HepG2 (cell line): Measurements from ENCODE around the gene PLXNB2. TPM values are rescaled to one million over a fixed set of nuclear protein-coding genes. Genes with fewer than 3 reads are reported as not detected.

ENCODE experiments used
- CERS6 ChIP-seq: sonication (generic); formaldehyde crosslinking; IDR thresholded peaks from 2 replicates; pipeline ENCODE4 v1.5.0; 2020; ENCODE audit warnings: missing genetic modification reagents
- CHD4 ChIP-seq: fragments of 200-600 bp; sonication (generic); IDR thresholded peaks from 2 replicates; pipeline ENCODE4 v1.7.0; 2017; ENCODE audit warnings: mild to moderate bottlenecking, low read length, borderline replicate concordance
- DNMT3B ChIP-seq: conservative IDR thresholded peaks from 2 replicates; pipeline ENCODE4 v1.6.1; 2016; ENCODE audit warnings: missing biosample characterization, control low read depth
- FOXO1 ChIP-seq: sonication (generic); formaldehyde crosslinking; IDR thresholded peaks from 2 replicates; pipeline ENCODE4 v1.4.0; 2020; ENCODE audit warnings: missing genetic modification reagents
- GABPB1 ChIP-seq: IDR thresholded peaks from 2 replicates; pipeline ENCODE4 v1.6.1; 2016; ENCODE audit warnings: mild to moderate bottlenecking, missing genetic modification reagents, moderate library complexity, missing compliant biosample characterization
- GFI1 ChIP-seq: sonication (generic); formaldehyde crosslinking; IDR thresholded peaks from 2 replicates; pipeline ENCODE4 v1.5.0; 2020; ENCODE audit warnings: missing genetic modification reagents, mild to moderate bottlenecking, borderline replicate concordance
- MLX ChIP-seq: IDR thresholded peaks from 2 replicates; pipeline ENCODE4 v1.6.1; 2016
- NFE2 ChIP-seq: sonication (generic); formaldehyde crosslinking; IDR thresholded peaks from 2 replicates; pipeline ENCODE4 v1.4.0; 2020; ENCODE audit warnings: missing genetic modification reagents
- RARG ChIP-seq: sonication (generic); formaldehyde crosslinking; IDR thresholded peaks from 2 replicates; pipeline ENCODE4 v1.4.0; 2020; ENCODE audit warnings: low read depth, mild to moderate bottlenecking, missing genetic modification reagents
- SMAD9 ChIP-seq: sonication (generic); formaldehyde crosslinking; IDR thresholded peaks from 2 replicates; pipeline ENCODE4 v1.5.1; 2020; ENCODE audit warnings: mild to moderate bottlenecking, missing genetic modification reagents
- ZFP1 ChIP-seq: IDR thresholded peaks from 2 replicates; pipeline ENCODE4 v1.6.1; 2016
- ZNF207 ChIP-seq: fragments of 450-650 bp; IDR thresholded peaks from 2 replicates; pipeline ENCODE4 v1.6.1; 2016; ENCODE audit warnings: antibody characterized with exemption, borderline replicate concordance
- ZNF383 ChIP-seq: sonication (generic); formaldehyde crosslinking; IDR thresholded peaks from 2 replicates; pipeline ENCODE4 v1.4.0; 2020; ENCODE audit warnings: missing genetic modification reagents, mild to moderate bottlenecking, borderline replicate concordance
- ZNF512 ChIP-seq: sonication (generic); formaldehyde crosslinking; IDR thresholded peaks from 2 replicates; pipeline ENCODE4 v1.4.0; 2020; ENCODE audit warnings: mild to moderate bottlenecking, missing genetic modification reagents
- ZNF567 ChIP-seq: sonication (generic); formaldehyde crosslinking; IDR thresholded peaks from 2 replicates; pipeline ENCODE4 v1.8.1; 2023; ENCODE audit warnings: mild to moderate bottlenecking, missing genetic modification reagents, borderline replicate concordance
- ZNF619 ChIP-seq: sonication (generic); formaldehyde crosslinking; IDR thresholded peaks from 2 replicates; pipeline ENCODE4 v1.4.0; 2020; ENCODE audit warnings: mild to moderate bottlenecking, missing genetic modification reagents
- ZNF790 ChIP-seq: sonication (generic); formaldehyde crosslinking; IDR thresholded peaks from 2 replicates; pipeline ENCODE4 v1.8.0; 2022; ENCODE audit warnings: missing genetic modification reagents, mild to moderate bottlenecking, borderline replicate concordance
- ZNF841 ChIP-seq: sonication (generic); formaldehyde crosslinking; IDR thresholded peaks from 2 replicates; pipeline ENCODE4 v1.8.1; 2023; ENCODE audit warnings: missing genetic modification reagents, borderline replicate concordance
- ZNF878 ChIP-seq: sonication (generic); formaldehyde crosslinking; IDR thresholded peaks from 2 replicates; pipeline ENCODE4 v1.8.1; 2023; ENCODE audit warnings: mild to moderate bottlenecking, missing genetic modification reagents, moderate library complexity
- polyA plus RNA-seq, 8 experiments: library from polyadenylated mRNA; depleted of rRNA in 3 of 8; stranded (reverse) in 7 of 8; unstranded in 1 of 8; fragments of >200 nt; fragmentation: Illumina TruSeq in 4 of 8; extraction: Trizol in 4 of 8; gene quantifications; 2 replicates each; pipeline versions ENCODE4 v1.2.1 to v1.2.3, GENCODE V29; 2011 to 2016; ENCODE audit warnings: low read depth in 4 of 8, missing spikeins in 1 of 8, mixed read lengths in 1 of 8; ENCODE audit not compliant: insufficient read depth in 1 of 8
- total RNA-seq, 5 experiments: library from RNA; depleted of rRNA; stranded (reverse); fragments of >200 nt; fragmentation: Illumina TruSeq; extraction: Trizol; gene quantifications; 2 replicates each; pipeline ENCODE4 v1.2.3, GENCODE V29; 2016; ENCODE audit warnings: low read depth in 1 of 5
- TF ChIP-seq, protein P1 (sequence below): sonication (generic); formaldehyde crosslinking; IDR thresholded peaks from 2 replicates; pipeline ENCODE4 v1.8.0; 2022; ENCODE audit warnings: missing genetic modification reagents, mild to moderate bottlenecking, moderate library complexity, borderline replicate concordance
- TF ChIP-seq, protein P2 (sequence below): sonication (generic); IDR thresholded peaks from 2 replicates; pipeline ENCODE4 v1.6.1; 2016; ENCODE audit warnings: low read depth, borderline replicate concordance

PLXNB2 gene
- total and polyA plus RNA-seq, 2 of the 13 experiments (the other 11 are each of a cell fraction or from before 2014, with no cell fraction given), result 32.6 to 68.9 TPM

- TF ChIP-seq MLX (CRISPR knock-in tag), result peak; percentile 42; the same call in 1 of the 2 replicates
- TF ChIP-seq CHD4, result no peak; the same call in 1 of the 2 replicates
- TF ChIP-seq ZNF207, result no peak
- no peak for TF ChIP-seq ZNF841 (CRISPR knock-in tag)
- no peak for TF ChIP-seq DNMT3B (CRISPR knock-in tag)
- TF ChIP-seq, protein P1, sequence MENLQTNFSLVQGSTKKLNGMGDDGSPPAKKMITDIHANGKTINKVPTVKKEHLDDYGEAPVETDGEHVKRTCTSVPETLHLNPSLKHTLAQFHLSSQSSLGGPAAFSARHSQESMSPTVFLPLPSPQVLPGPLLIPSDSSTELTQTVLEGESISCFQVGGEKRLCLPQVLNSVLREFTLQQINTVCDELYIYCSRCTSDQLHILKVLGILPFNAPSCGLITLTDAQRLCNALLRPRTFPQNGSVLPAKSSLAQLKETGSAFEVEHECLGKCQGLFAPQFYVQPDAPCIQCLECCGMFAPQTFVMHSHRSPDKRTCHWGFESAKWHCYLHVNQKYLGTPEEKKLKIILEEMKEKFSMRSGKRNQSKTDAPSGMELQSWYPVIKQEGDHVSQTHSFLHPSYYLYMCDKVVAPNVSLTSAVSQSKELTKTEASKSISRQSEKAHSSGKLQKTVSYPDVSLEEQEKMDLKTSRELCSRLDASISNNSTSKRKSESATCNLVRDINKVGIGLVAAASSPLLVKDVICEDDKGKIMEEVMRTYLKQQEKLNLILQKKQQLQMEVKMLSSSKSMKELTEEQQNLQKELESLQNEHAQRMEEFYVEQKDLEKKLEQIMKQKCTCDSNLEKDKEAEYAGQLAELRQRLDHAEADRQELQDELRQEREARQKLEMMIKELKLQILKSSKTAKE, result peak; percentile 68
- TF ChIP-seq GFI1 (CRISPR knock-in tag), result no peak; the same call in 1 of the 2 replicates
- TF ChIP-seq ZNF878 (CRISPR knock-in tag), result no peak
- 0 out of 2 replicates have a peak, but pooled peaks have one; percentile 30 for TF ChIP-seq ZNF383
- peak; percentile 85 for TF ChIP-seq FOXO1
- TF ChIP-seq, protein P2, sequence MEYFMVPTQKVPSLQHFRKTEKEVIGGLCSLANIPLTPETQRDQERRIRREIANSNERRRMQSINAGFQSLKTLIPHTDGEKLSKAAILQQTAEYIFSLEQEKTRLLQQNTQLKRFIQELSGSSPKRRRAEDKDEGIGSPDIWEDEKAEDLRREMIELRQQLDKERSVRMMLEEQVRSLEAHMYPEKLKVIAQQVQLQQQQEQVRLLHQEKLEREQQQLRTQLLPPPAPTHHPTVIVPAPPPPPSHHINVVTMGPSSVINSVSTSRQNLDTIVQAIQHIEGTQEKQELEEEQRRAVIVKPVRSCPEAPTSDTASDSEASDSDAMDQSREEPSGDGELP, result peak; percentile 91
- TF ChIP-seq ZFP1, result no peak
- TF ChIP-seq ZNF567 (CRISPR knock-in tag), result no peak
- 0 out of 2 replicates have a peak, but pooled peaks have one; percentile 22 for TF ChIP-seq ZNF790 (CRISPR knock-in tag)
- peak; percentile 86 for TF ChIP-seq GABPB1 (CRISPR knock-in tag)
- no peak for TF ChIP-seq ZNF512 (CRISPR knock-in tag)
- TF ChIP-seq SMAD9 (CRISPR knock-in tag), result no peak
- TF ChIP-seq CERS6 (CRISPR knock-in tag), result peak; percentile 71; the same call in 1 of the 2 replicates
- no peak for TF ChIP-seq NFE2
- TF ChIP-seq RARG, result no peak
- no peak for TF ChIP-seq ZNF619
These were observed 13.8 kb downstream of the PLXNB2 start (continued) for GRCh38 chr22:50293441-50294318.
